ENCODE measurements around the gene FBN2.

- TF ChIP-seq, protein P1, sequence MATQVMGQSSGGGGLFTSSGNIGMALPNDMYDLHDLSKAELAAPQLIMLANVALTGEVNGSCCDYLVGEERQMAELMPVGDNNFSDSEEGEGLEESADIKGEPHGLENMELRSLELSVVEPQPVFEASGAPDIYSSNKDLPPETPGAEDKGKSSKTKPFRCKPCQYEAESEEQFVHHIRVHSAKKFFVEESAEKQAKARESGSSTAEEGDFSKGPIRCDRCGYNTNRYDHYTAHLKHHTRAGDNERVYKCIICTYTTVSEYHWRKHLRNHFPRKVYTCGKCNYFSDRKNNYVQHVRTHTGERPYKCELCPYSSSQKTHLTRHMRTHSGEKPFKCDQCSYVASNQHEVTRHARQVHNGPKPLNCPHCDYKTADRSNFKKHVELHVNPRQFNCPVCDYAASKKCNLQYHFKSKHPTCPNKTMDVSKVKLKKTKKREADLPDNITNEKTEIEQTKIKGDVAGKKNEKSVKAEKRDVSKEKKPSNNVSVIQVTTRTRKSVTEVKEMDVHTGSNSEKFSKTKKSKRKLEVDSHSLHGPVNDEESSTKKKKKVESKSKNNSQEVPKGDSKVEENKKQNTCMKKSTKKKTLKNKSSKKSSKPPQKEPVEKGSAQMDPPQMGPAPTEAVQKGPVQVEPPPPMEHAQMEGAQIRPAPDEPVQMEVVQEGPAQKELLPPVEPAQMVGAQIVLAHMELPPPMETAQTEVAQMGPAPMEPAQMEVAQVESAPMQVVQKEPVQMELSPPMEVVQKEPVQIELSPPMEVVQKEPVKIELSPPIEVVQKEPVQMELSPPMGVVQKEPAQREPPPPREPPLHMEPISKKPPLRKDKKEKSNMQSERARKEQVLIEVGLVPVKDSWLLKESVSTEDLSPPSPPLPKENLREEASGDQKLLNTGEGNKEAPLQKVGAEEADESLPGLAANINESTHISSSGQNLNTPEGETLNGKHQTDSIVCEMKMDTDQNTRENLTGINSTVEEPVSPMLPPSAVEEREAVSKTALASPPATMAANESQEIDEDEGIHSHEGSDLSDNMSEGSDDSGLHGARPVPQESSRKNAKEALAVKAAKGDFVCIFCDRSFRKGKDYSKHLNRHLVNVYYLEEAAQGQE (IDR thresholded peaks at IDR 0.05; ENCODE audit: low read depth) = no peak
- no peak for TF ChIP-seq EP300 (IDR thresholded peaks at IDR 0.05; ENCODE audit: borderline replicate concordance)
- no peak for TF ChIP-seq MAX (IDR thresholded peaks at IDR 0.05)
- no peak for TF ChIP-seq CEBPB (IDR thresholded peaks at IDR 0.05)
- TF ChIP-seq TEAD4 (IDR thresholded peaks at IDR 0.05) = no peak
- TF ChIP-seq, protein P2, sequence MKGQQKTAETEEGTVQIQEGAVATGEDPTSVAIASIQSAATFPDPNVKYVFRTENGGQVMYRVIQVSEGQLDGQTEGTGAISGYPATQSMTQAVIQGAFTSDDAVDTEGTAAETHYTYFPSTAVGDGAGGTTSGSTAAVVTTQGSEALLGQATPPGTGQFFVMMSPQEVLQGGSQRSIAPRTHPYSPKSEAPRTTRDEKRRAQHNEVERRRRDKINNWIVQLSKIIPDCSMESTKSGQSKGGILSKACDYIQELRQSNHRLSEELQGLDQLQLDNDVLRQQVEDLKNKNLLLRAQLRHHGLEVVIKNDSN (IDR thresholded peaks at IDR 0.05) = no peak
- no peak for TF ChIP-seq TAF1 (IDR thresholded peaks at IDR 0.05; ENCODE audit: low read depth)
- no peak for TF ChIP-seq FOXM1 (IDR thresholded peaks at IDR 0.05; ENCODE audit: borderline replicate concordance, low read depth)
- TF ChIP-seq NFIC (IDR thresholded peaks at IDR 0.05) = no peak
- TF ChIP-seq YY1 (IDR thresholded peaks at IDR 0.05; ENCODE audit: low read depth) = no peak
Measured at GRCh38 chr5:128254789-128255188, 283.3 kb downstream of the FBN2 start.
